Stimulated activated naive B cell treated with anti-CD40 and anti-IgM and Interleukin-4, amounts not matched to agents 10 μg/mL and 1 μg/mL and 100 μg/mL, for 72 hours (primary cell): ENCODE measurements around the gene TRIM37.

Source experiments
- ATAC-seq, 2 donors: fragments of 150-1000 bp; cut with Tn5 transposase; replicated peaks; 2 replicates each; pipeline ENCODE4 v1.10.0; 2021; ENCODE audit warnings: moderate library complexity in 1 of 2
- DNase-seq: peaks from one replicate; pipeline ENCODE4 v3.0.0; 2021
- H3K27ac Mint-ChIP-seq: one replicate; pipeline ENCODE4 v1.8.0; 2022; ENCODE audit warnings: mild to moderate bottlenecking, mixed read lengths
- H3K27me3 Mint-ChIP-seq, 2 donors: one replicate each; pipeline ENCODE4 v1.8.0; 2022; ENCODE audit warnings: mixed read lengths in 2 of 2
- H3K36me3 Mint-ChIP-seq, 2 donors: one replicate each; pipeline ENCODE4 v1.8.0; 2022; ENCODE audit warnings: mixed read lengths in 2 of 2, mild to moderate bottlenecking in 1 of 2
- H3K4me1 Mint-ChIP-seq, 2 donors: one replicate each; pipeline ENCODE4 v1.8.0; 2022; ENCODE audit warnings: mixed read lengths in 2 of 2, mild to moderate bottlenecking in 1 of 2
- H3K4me3 Mint-ChIP-seq, 2 donors: one replicate each; pipeline ENCODE4 v1.8.0; 2022; ENCODE audit warnings: mild to moderate bottlenecking in 2 of 2, mixed read lengths in 2 of 2, moderate library complexity in 1 of 2
- H3K9me3 Mint-ChIP-seq, 2 donors: one replicate each; pipeline ENCODE4 v1.8.0; 2022; ENCODE audit warnings: mixed read lengths in 2 of 2, mild to moderate bottlenecking in 1 of 2

The TRIM37 gene

DNA sequence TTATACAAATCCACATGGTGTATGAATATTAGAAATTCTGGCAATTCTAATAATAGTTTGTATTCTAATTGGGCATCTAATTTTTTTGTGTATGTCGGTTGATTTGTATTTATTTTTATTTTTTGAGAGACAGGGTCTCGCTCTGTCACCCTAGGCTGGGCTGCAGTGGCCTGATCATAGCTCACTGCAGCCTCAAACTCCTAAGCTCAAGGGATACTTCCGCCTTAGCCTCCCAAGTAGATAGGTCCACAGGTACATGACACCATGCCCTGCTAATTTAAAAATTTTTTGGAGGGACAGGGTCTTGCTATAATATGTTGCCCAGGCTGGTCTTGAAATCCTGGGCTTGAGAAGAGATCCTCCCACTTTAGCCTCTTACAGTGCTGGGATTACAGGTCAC lies 104.6 kb downstream of the TRIM37 start:
- no peak overlapping the region for H3K4me3 Mint-ChIP-seq
- peak overlapping the region; percentile 62 for H3K27ac Mint-ChIP-seq
- ATAC-seq = no peak
- no peaks in the 10 kb centered on the region for H3K27me3 Mint-ChIP-seq
- H3K36me3 Mint-ChIP-seq = peaks cover 14 to 29% of the 10 kb centered on the region in 2 donors
- no peaks in the 10 kb centered on the region for H3K9me3 Mint-ChIP-seq
- no peak for DNase-seq
- H3K4me1 Mint-ChIP-seq = peaks cover 11 to 39% of the 10 kb centered on the region in 2 donors

DNA sequence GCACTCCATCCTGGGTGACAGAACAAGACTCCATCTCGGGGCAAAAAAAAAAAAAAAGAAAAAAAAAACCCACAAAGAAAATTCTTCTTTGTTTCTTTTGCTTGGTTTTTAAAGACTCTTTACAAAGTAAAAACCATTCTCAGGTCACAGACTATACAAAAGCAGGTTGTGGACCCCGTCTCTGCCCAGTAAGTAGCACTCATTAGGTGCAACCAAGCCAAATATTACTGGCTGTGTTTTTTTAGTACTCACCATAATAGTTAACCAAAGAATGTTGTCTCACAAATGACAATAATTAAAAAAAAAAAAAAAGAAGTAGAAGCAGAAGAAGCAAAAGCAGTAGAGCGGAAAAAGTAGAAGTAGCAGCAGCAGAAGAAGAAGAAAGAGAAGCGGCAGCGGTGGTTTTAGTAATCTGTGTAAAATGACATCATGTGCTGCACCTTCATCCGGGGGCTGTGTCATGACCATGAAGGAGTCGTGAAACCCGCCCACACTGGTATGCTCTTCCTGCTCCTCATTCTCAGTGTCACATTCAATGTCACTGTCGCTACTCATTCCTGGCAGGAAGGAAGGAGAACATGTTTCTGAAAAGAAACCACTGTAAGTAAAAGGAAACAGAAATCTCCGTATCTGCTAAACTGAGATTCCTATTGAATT lies 105.4 kb downstream of the TRIM37 start:
- Mint-ChIP-seq H3K4me3 (peak overlapping the region; percentile 81), H3K36me3 (peaks cover 14 to 33% of the 10 kb centered on the region in 2 donors), H3K27ac (peak overlapping the region; percentile 96), H3K4me1 (peaks cover 11 to 39% of the 10 kb centered on the region in 2 donors), H3K27me3 (no peaks in the 10 kb centered on the region), H3K9me3 (no peaks in the 10 kb centered on the region)
- ATAC-seq (peak; percentile 99 to 100), DNase-seq (peak; percentile 82)

GRCh38 chr17:59000022-59000421 lies 106.7 kb downstream of the TRIM37 start:
- no peak for DNase-seq
- no peak for ATAC-seq
- no peak overlapping the region for H3K4me3 Mint-ChIP-seq
- no peak overlapping the region for H3K27ac Mint-ChIP-seq
- peaks cover 14 to 33% of the 10 kb centered on the region in 2 donors for H3K36me3 Mint-ChIP-seq
- H3K27me3 Mint-ChIP-seq = no peaks in the 10 kb centered on the region
- no peaks in the 10 kb centered on the region for H3K9me3 Mint-ChIP-seq
- peaks cover 11 to 39% of the 10 kb centered on the region in 2 donors for H3K4me1 Mint-ChIP-seq

GRCh38 chr17:58999500-58999899 lies 107.2 kb downstream of the TRIM37 start:
- peaks cover 14 to 33% of the 10 kb centered on the region in 2 donors for H3K36me3 Mint-ChIP-seq
- no peak for ATAC-seq

DNA sequence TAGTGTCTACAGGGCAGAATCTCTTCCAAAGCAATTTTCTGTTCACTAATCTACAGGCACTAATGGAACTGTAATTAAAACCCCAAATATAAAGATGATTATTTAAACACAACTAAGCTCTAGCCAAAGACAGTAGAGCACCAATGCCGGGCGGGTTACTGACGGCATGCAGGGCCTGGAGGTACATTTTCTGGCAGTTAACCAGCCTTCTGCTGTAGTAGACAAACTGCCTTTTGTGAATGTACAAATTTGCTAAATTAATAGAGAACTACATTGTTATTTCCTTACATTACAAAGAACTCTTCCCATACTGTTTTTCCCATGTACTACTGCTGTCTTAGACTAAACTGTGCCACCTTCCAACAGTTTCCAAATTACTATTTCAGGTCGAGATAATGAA lies 107.8 kb downstream of the TRIM37 start:
- Mint-ChIP-seq H3K4me3 (no peak overlapping the region), H3K9me3 (no peaks in the 10 kb centered on the region), H3K27ac (peak overlapping the region; percentile 14), H3K4me1 (peaks cover 9 to 34% of the 10 kb centered on the region in 2 donors), H3K27me3 (no peaks in the 10 kb centered on the region), H3K36me3 (peaks cover 14 to 33% of the 10 kb centered on the region in 2 donors)
- no peak for ATAC-seq
- DNase-seq = no peak

More at GRCh38 chr17:58999500-58999899, 107.2 kb downstream of the TRIM37 start:
- Mint-ChIP-seq H3K4me1 (peaks cover 9 to 34% of the 10 kb centered on the region in 2 donors), H3K4me3 (no peak overlapping the region), H3K9me3 (no peaks in the 10 kb centered on the region), H3K27me3 (no peaks in the 10 kb centered on the region), H3K27ac (peak overlapping the region; percentile 34)
- no peak for DNase-seq

GRCh38 chr17:58997756-58998553 lies 108.7 kb downstream of the TRIM37 start:
- H3K27me3 Mint-ChIP-seq = no peaks in the 10 kb centered on the region
- ATAC-seq (no peak), DNase-seq (no peak)
- no peak overlapping the region for H3K4me3 Mint-ChIP-seq
- peaks cover 18 to 39% of the 10 kb centered on the region in 2 donors for H3K36me3 Mint-ChIP-seq
- H3K27ac Mint-ChIP-seq = peak overlapping the region; percentile 37
- H3K4me1 Mint-ChIP-seq = peaks cover 13 to 40% of the 10 kb centered on the region in 2 donors
- no peaks in the 10 kb centered on the region for H3K9me3 Mint-ChIP-seq

DNA sequence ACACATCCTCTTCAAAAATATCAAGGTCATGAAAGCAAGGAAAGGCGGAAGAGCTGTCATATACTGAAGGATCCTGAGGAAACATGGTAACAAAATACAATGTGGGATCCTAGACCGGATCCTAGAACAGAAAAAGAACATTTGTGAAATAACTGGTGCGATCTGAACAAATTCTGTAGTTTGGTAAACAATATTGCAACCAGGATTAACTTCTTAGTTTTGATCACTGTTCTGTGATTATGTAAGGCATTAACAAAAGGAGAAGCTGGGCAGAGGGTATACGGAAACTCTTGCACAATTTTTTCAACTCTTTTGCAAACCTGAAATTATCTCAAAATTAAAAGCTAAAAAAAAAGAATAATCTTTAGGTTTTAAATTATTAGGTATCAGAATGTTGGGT lies 109.7 kb downstream of the TRIM37 start:
- DNase-seq (no peak), ATAC-seq (no peak)
- peaks cover 22 to 44% of the 10 kb centered on the region in 2 donors for H3K36me3 Mint-ChIP-seq
- no peaks in the 10 kb centered on the region for H3K27me3 Mint-ChIP-seq
- no peak overlapping the region for H3K27ac Mint-ChIP-seq
- H3K9me3 Mint-ChIP-seq = no peaks in the 10 kb centered on the region
- H3K4me3 Mint-ChIP-seq = no peak overlapping the region
- peaks cover 14 to 42% of the 10 kb centered on the region in 2 donors for H3K4me1 Mint-ChIP-seq

GRCh38 chr17:58995247-58995940 lies 111.3 kb downstream of the TRIM37 start:
- H3K27ac Mint-ChIP-seq = no peak overlapping the region
- peaks cover 19 to 39% of the 10 kb centered on the region in 2 donors for H3K36me3 Mint-ChIP-seq
- H3K4me3 Mint-ChIP-seq = no peak overlapping the region
- no peaks in the 10 kb centered on the region for H3K27me3 Mint-ChIP-seq
- ATAC-seq (no peak), DNase-seq (no peak)
- H3K9me3 Mint-ChIP-seq = no peaks in the 10 kb centered on the region
- peaks cover 12 to 32% of the 10 kb centered on the region in 2 donors for H3K4me1 Mint-ChIP-seq

DNA sequence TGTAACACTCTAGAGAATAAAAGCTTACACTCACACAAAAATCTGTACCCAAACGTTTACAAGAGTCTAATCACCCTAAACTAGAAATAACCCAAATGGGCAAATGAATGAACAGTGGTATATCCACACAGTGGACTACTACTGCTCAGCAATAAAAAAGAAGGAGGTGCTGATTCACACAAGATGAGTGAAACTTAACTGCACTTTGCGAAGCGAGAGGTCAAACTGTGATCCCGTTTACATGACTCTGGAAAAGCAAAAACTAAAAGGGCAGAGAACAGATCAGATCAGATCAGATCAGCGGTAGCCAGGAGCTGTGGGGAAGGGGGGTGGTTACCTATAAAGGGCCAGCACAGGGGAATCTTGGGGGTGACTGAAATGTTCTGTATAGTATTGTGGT lies 113.4 kb downstream of the TRIM37 start:
- ATAC-seq = no peak
- H3K27me3 Mint-ChIP-seq = no peaks in the 10 kb centered on the region
- peaks cover 24 to 28% of the 10 kb centered on the region in 2 donors for H3K36me3 Mint-ChIP-seq
- no peaks in the 10 kb centered on the region for H3K9me3 Mint-ChIP-seq
- H3K4me1 Mint-ChIP-seq = peaks cover 8 to 21% of the 10 kb centered on the region in 2 donors
- peak overlapping the region; percentile 25 for H3K27ac Mint-ChIP-seq
- no peak overlapping the region for H3K4me3 Mint-ChIP-seq
- no peak for DNase-seq

DNA sequence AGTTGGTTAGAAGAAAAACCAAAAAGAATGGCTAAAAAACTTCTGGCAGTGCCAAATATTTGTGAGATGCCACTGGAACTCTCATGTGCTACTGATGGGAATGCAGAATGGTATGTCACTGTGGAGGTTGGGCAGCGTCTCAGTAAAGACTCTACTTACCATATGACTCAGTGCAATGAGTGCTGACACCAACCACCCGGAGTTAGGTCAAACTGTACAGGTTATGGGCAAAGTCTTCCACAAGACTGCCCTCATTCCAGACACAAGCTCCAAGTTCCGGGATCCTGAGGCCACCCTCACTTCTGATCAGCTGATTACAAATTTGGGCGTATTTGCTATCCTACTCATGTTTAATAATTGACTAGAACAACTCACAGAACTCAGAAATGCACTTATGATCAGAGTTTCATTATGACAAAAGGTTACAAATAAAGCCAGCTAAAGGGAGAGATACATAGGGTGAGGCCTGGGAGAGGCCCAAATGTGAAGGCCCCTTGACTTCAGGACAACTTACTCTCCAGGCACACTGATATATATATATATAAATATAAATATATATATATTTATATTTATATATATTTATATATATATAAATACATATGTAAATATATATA lies 114.9 kb downstream of the TRIM37 start:
- H3K4me1 Mint-ChIP-seq = peaks cover 8 to 12% of the 10 kb centered on the region in 2 donors
- no peak overlapping the region for H3K27ac Mint-ChIP-seq
- H3K27me3 Mint-ChIP-seq = no peaks in the 10 kb centered on the region
- H3K4me3 Mint-ChIP-seq = no peak overlapping the region
- H3K9me3 Mint-ChIP-seq = no peaks in the 10 kb centered on the region
- peak; percentile 67 to 80 for ATAC-seq
- DNase-seq = no peak
- peaks cover 18 to 22% of the 10 kb centered on the region in 2 donors for H3K36me3 Mint-ChIP-seq

GRCh38 chr17:58989629-58990028 lies 117.1 kb downstream of the TRIM37 start:
- Mint-ChIP-seq H3K4me1 (peaks cover 8 to 17% of the 10 kb centered on the region in 2 donors), H3K36me3 (peaks cover 18 to 22% of the 10 kb centered on the region in 2 donors), H3K9me3 (no peaks in the 10 kb centered on the region), H3K4me3 (no peak overlapping the region), H3K27me3 (no peaks in the 10 kb centered on the region), H3K27ac (no peak overlapping the region)
- DNase-seq = no peak
- ATAC-seq = no peak

DNA sequence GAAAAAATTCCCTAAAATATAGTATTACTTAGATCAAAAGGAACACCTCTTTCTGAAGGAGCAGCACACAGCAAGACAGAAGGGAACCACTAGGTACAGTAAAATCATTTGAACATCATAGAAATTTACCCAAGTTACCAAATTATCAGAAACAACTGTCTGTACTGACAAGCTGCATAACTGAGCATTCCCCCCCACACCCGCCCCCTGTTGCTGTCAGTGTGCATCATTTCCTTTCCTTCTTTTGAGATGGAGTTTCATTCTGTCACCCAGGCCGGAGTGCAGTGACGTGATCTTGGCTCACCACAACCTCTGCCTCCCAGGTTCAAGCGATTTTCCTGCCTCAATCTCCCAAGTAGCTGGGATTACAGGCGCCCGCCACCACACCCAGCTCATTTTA lies 120.7 kb downstream of the TRIM37 start:
- peaks cover 0 to 5% of the 10 kb centered on the region in 2 donors for H3K4me1 Mint-ChIP-seq
- H3K4me3 Mint-ChIP-seq = no peak overlapping the region
- H3K36me3 Mint-ChIP-seq = peaks cover 10% of the 10 kb centered on the region in 2 donors
- DNase-seq (no peak), ATAC-seq (no peak)
- H3K27me3 Mint-ChIP-seq = no peaks in the 10 kb centered on the region
- H3K9me3 Mint-ChIP-seq = no peaks in the 10 kb centered on the region
- no peak overlapping the region for H3K27ac Mint-ChIP-seq

DNA sequence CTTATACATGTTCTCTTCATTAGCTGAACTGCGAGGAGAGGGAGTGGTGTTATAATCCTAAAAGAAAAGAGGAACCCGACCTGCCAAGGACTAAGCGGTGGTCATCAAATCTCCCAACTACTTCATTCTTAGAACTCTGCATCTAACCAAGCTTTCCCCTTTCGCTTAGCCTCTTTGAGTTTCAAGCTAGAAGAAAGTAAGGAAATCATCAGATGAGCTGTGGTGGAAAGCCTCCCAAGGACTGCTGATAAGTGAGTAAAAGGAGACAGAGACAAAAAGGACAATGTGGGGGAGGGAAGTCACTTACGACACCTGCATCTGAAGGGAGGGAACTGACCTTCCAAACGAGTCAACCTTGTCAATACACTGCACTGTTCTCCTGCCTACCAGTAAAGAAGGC lies 121.3 kb downstream of the TRIM37 start:
- Mint-ChIP-seq H3K36me3 (peaks cover 10% of the 10 kb centered on the region in 2 donors), H3K4me1 (peaks cover 0 to 5% of the 10 kb centered on the region in 2 donors), H3K9me3 (no peaks in the 10 kb centered on the region), H3K27ac (no peak overlapping the region), H3K4me3 (no peak overlapping the region), H3K27me3 (no peaks in the 10 kb centered on the region)
- DNase-seq = no peak
- ATAC-seq = no peak

GRCh38 chr17:58982626-58983025 lies 124.1 kb downstream of the TRIM37 start:
- Mint-ChIP-seq H3K4me1 (peaks cover 0 to 5% of the 10 kb centered on the region in 2 donors), H3K27ac (no peak overlapping the region), H3K4me3 (no peak overlapping the region), H3K36me3 (peaks cover 2 to 8% of the 10 kb centered on the region in 2 donors), H3K27me3 (no peaks in the 10 kb centered on the region), H3K9me3 (no peaks in the 10 kb centered on the region)
- no peak for ATAC-seq
- DNase-seq = no peak
